ENCODE results near the gene SLC16A7. TPM values are rescaled to one million over a fixed set of nuclear protein-coding genes. Genes with fewer than 3 reads are reported as not detected.

The SLC16A7 gene
- total RNA-seq, 1 experiment from 2014 or later, result 2.7 TPM

DNA sequence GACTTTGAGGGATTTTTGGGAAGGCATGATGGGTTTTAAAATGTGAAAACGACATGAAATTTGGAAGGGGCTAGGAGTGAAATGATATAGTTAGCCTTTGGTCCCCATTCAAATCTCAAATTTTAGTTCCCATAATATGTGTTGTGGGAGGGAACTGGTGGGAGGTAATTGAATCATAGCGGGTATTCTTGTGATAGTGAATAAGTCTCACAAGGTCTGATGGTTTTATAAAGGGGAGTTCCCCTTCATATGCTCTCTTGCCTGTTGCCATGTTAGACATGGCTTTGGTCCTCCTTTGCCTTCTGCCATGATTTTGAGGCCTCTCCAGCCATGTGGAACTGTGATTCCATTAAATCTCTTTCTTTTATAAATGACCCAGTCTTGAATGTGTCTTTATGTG lies 72.8 kb downstream of the SLC16A7 start:
- Histone ChIP-seq H3K27ac (no peak overlapping the region), H2AFZ (no peak overlapping the region), H4K20me1 (ENCODE audit: insufficient read depth) (no peaks in the 10 kb centered on the region), H3K4me3 (no peak overlapping the region), H3K4me2 (no peak overlapping the region), H3K79me2 (ENCODE audit: low read depth) (no peaks in the 10 kb centered on the region), H3K9me3 (ENCODE audit: insufficient read depth, low read depth) (no peaks in the 10 kb centered on the region), H3K4me1 (replicated peaks; ENCODE audit: insufficient read depth) (no peaks in the 10 kb centered on the region), H3F3A (ENCODE audit: insufficient read depth, low read depth) (no peaks in the 10 kb centered on the region), H3K9me2 (ENCODE audit: insufficient read depth) (no peaks in the 10 kb centered on the region), H3K36me3 (ENCODE audit: low read depth) (no peaks in the 10 kb centered on the region), H3K27me3 (ENCODE audit: insufficient read depth, low read depth) (no peaks in the 10 kb centered on the region)
- ChIA-PET POLR2A (ENCODE audit: unreplicated experiment) (no interaction called here), CTCF (no interaction called here)
- TF ChIP-seq, protein P1, sequence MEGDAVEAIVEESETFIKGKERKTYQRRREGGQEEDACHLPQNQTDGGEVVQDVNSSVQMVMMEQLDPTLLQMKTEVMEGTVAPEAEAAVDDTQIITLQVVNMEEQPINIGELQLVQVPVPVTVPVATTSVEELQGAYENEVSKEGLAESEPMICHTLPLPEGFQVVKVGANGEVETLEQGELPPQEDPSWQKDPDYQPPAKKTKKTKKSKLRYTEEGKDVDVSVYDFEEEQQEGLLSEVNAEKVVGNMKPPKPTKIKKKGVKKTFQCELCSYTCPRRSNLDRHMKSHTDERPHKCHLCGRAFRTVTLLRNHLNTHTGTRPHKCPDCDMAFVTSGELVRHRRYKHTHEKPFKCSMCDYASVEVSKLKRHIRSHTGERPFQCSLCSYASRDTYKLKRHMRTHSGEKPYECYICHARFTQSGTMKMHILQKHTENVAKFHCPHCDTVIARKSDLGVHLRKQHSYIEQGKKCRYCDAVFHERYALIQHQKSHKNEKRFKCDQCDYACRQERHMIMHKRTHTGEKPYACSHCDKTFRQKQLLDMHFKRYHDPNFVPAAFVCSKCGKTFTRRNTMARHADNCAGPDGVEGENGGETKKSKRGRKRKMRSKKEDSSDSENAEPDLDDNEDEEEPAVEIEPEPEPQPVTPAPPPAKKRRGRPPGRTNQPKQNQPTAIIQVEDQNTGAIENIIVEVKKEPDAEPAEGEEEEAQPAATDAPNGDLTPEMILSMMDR (conservative IDR thresholded peaks at IDR 0.05), result no peak
- TF ChIP-seq EZH2 (IDR thresholded peaks at IDR 0.05; ENCODE audit: low read depth), result no peak
- no TSS peak for BruUV-seq (replicated peaks)
- intact Hi-C loops (cut with micrococcal nuclease; ENCODE audit: unreplicated experiment), result no loop called here
- DNase-seq, result no peak

DNA sequence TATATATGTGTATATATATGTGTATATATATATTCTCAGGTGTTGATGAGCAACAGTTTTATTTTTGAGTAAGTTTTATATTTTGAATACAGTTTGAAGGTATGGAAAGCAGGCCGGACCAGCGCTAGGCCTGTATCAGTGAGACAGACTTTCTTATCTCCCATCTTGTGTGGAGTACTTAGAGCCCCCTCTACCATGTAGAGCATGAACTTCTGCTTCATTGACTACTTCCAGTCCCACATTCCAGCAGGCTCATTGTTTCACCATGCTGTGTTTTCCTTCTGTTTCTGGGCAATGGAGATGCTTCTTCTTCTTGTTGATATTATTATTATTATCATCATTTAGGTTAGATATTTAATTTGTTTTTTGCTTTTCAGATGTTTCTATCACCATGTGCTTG lies 76.4 kb downstream of the SLC16A7 start:
- DNase-seq, result no peak
- Histone ChIP-seq H3K4me2 (no peak overlapping the region), H3K27me3 (ENCODE audit: insufficient read depth, low read depth) (no peaks in the 10 kb centered on the region), H3F3A (ENCODE audit: insufficient read depth, low read depth) (no peaks in the 10 kb centered on the region), H3K4me3 (no peak overlapping the region), H3K36me3 (ENCODE audit: low read depth) (no peaks in the 10 kb centered on the region), H4K20me1 (ENCODE audit: insufficient read depth) (no peaks in the 10 kb centered on the region), H3K27ac (no peak overlapping the region), H2AFZ (no peak overlapping the region), H3K9me3 (ENCODE audit: insufficient read depth, low read depth) (no peaks in the 10 kb centered on the region), H3K9me2 (ENCODE audit: insufficient read depth) (no peaks in the 10 kb centered on the region), H3K79me2 (ENCODE audit: low read depth) (no peaks in the 10 kb centered on the region), H3K4me1 (replicated peaks; ENCODE audit: insufficient read depth) (no peaks in the 10 kb centered on the region)
- ChIA-PET POLR2A (ENCODE audit: unreplicated experiment) (no interaction called here), CTCF (no interaction called here)
- TF ChIP-seq, protein P1 (conservative IDR thresholded peaks at IDR 0.05), result no peak
- TF ChIP-seq EZH2 (IDR thresholded peaks at IDR 0.05; ENCODE audit: low read depth), result no peak
- intact Hi-C loops (cut with micrococcal nuclease; ENCODE audit: unreplicated experiment), result no loop called here
- BruUV-seq (replicated peaks), result no TSS peak

DNA sequence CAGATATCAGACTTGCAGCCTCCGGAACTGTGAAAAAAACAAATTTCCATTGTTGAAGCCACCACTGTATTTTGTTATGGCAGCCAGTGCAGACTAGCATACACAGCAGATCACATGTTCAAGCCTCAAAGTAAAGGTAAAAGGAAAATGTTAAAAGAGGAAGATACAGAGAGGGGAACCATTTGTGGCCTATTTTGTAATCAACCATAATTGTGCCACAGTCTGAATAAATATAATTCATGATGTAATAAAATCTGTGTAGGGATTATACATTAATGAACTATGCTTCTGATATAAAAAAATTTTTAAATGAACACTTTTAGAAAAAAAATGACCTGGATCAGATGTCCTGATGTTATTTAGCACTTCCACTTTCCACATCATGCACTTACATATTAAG lies 79.6 kb downstream of the SLC16A7 start:
- no peaks in the 10 kb centered on the region for H3K27me3 ChIP-seq (ENCODE audit: insufficient read depth, low read depth)
- H3F3A ChIP-seq (ENCODE audit: insufficient read depth, low read depth), result no peaks in the 10 kb centered on the region
- BruUV-seq (replicated peaks), result no TSS peak
- H2AFZ ChIP-seq, result no peak overlapping the region
- no peaks in the 10 kb centered on the region for H3K4me1 ChIP-seq (replicated peaks; ENCODE audit: insufficient read depth)
- no peaks in the 10 kb centered on the region for H4K20me1 ChIP-seq (ENCODE audit: insufficient read depth)
- no peak overlapping the region for H3K27ac ChIP-seq
- H3K79me2 ChIP-seq (ENCODE audit: low read depth), result no peaks in the 10 kb centered on the region
- DNase-seq, result no peak
- TF ChIP-seq, protein P1 (conservative IDR thresholded peaks at IDR 0.05), result no peak
- TF ChIP-seq EZH2 (IDR thresholded peaks at IDR 0.05; ENCODE audit: low read depth), result no peak
- no peak overlapping the region for H3K4me3 ChIP-seq
- H3K9me3 ChIP-seq (ENCODE audit: insufficient read depth, low read depth), result no peaks in the 10 kb centered on the region
- intact Hi-C loops (cut with micrococcal nuclease; ENCODE audit: unreplicated experiment), result no loop called here
- CTCF ChIA-PET, result no interaction called here
- H3K9me2 ChIP-seq (ENCODE audit: insufficient read depth), result no peaks in the 10 kb centered on the region
- no peak overlapping the region for H3K4me2 ChIP-seq
- H3K36me3 ChIP-seq (ENCODE audit: low read depth), result no peaks in the 10 kb centered on the region
- POLR2A ChIA-PET (ENCODE audit: unreplicated experiment), result no interaction called here
